ENCODE results near the gene FKRP. TPM values are rescaled to one million over a fixed set of nuclear protein-coding genes. Genes with fewer than 3 reads are reported as not detected.

Gene FKRP
- total and polyA plus RNA-seq, 4 donors = 3.9 to 20.6 (median 16.1) TPM

- H3K27me3 ChIP-seq (ENCODE audit: control insufficient read depth in 1 of 2, insufficient read depth in 2 of 2, low read length in 1 of 2) = no peaks in the 10 kb centered on the region
These were observed 12.7 kb upstream of the FKRP start for GRCh38 chr19:46732966-46733689.

GRCh38 chr19:46733690-46734292 lies 12.1 kb upstream of the FKRP start:
- Histone ChIP-seq H3K4me3 (ENCODE audit: low read length in 2 of 2) (no peak overlapping the region), H3K4me1 (ENCODE audit: control insufficient read depth in 1 of 2, insufficient read depth in 2 of 2, low read length in 2 of 2) (no peaks in the 10 kb centered on the region), H3K27ac (ENCODE audit: low read depth in 1 of 2, low read length in 2 of 2) (no peak overlapping the region), H3K36me3 (ENCODE audit: control insufficient read depth in 1 of 2, insufficient read depth in 2 of 2, low read length in 1 of 2) (peaks cover 0 to 10% of the 10 kb centered on the region in 2 donors), H3K27me3 (ENCODE audit: control insufficient read depth in 1 of 2, insufficient read depth in 2 of 2, low read length in 1 of 2) (no peaks in the 10 kb centered on the region), H3K9me3 (ENCODE audit: control insufficient read depth, low read length) (no peaks in the 10 kb centered on the region)
- 82 to 84% methylated on average over 11 of the region's 11 CpGs for WGBS, 2 donors
- ATAC-seq (ENCODE audit: low FRiP score) (no peak), DNase-seq (no peak)
- intact Hi-C loops (cut with DNase I) = no loop called here

More at GRCh38 chr19:46732966-46733689, 12.7 kb upstream of the FKRP start:
- H3K27ac ChIP-seq (ENCODE audit: low read depth in 1 of 2, low read length in 2 of 2) = no peak overlapping the region
- H3K4me1 ChIP-seq (ENCODE audit: control insufficient read depth in 1 of 2, insufficient read depth in 2 of 2, low read length in 2 of 2) = no peaks in the 10 kb centered on the region
- 73 to 77% methylated on average over 23 of the region's 23 CpGs for WGBS, 2 donors
- ATAC-seq (ENCODE audit: low FRiP score) (no peak), DNase-seq (peak; percentile 78 to 88)
- H3K36me3 ChIP-seq (ENCODE audit: control insufficient read depth in 1 of 2, insufficient read depth in 2 of 2, low read length in 1 of 2) = peaks cover 0 to 10% of the 10 kb centered on the region in 2 donors
- no peak overlapping the region for H3K4me3 ChIP-seq (ENCODE audit: low read length in 2 of 2)
- intact Hi-C loops (cut with DNase I) = no loop called here
- no peaks in the 10 kb centered on the region for H3K9me3 ChIP-seq (ENCODE audit: control insufficient read depth, low read length)

DNA sequence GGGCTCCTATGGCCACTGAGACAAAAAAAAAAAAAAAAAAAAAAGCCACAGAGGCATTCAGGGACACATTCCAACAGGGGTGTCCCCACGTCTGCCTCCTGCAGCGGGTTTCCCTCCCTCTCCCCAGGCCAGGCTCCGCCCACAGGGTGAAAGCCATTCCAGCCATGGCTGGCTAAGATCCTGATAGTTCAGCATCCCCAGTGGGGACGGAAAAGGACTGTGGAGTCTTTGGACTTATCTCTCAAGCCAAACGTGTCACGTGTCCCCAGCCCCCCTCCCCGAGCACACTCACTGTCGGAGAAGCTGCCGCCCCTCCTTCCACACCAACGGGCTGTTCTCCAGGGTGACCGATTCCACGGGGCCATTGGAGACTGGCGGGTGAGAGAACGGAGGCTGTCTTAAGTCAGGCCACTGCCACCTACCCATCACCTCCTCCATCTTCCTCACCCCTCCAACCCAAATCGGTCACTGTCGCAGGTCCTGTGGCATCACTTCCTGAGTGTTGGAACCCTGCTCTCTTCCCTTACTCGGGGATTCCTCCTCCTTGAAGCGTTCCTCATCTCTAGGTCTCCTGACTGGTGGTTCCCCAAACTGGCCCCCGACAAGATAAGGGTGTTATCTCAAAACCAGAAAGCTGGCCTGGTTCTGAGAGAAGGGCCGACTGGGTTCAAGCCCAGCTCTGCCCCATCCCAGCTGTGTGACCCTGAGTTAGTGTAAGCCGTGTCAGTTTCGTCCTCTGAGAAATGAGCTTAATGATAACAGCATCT lies 9.1 kb upstream of the FKRP start:
- WGBS, 2 donors = 46 to 51% methylated on average over 19 to 22 of the region's 22 CpGs
- H3K4me1 ChIP-seq (ENCODE audit: control insufficient read depth in 1 of 2, insufficient read depth in 2 of 2, low read length in 2 of 2) = no peaks in the 10 kb centered on the region
- ATAC-seq (ENCODE audit: low FRiP score) (peak; percentile 69), DNase-seq (peak; percentile 62 to 82)
- intact Hi-C loops (cut with DNase I) = no loop called here
- H3K36me3 ChIP-seq (ENCODE audit: control insufficient read depth in 1 of 2, insufficient read depth in 2 of 2, low read length in 1 of 2) = peaks cover 0 to 3% of the 10 kb centered on the region in 2 donors
- H3K9me3 ChIP-seq (ENCODE audit: control insufficient read depth, low read length) = no peaks in the 10 kb centered on the region
- no peaks in the 10 kb centered on the region for H3K27me3 ChIP-seq (ENCODE audit: control insufficient read depth in 1 of 2, insufficient read depth in 2 of 2, low read length in 1 of 2)
- no peak overlapping the region for H3K4me3 ChIP-seq (ENCODE audit: low read length in 2 of 2)
- H3K27ac ChIP-seq (ENCODE audit: low read depth in 1 of 2, low read length in 2 of 2) = no peak overlapping the region

DNA sequence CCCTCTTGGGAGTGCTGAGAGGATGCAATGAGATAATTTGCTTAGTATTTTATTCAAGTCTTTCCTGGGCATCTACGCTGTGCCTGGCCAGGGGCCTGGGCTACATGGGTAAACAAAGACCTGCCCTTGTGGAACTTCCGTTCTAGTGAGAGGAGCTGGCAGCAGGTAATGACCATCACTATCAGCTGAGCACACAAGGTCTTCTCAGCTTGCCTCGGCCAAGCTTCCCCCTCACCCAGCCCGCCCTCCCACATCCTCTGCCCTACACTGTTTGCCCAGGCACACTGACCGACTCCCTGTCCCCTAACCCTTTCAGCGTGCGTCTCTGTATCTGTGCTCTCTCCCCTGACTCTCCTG lies 8.6 kb upstream of the FKRP start:
- Histone ChIP-seq H3K36me3 (ENCODE audit: control insufficient read depth in 1 of 2, insufficient read depth in 2 of 2, low read length in 1 of 2) (peaks cover 0 to 3% of the 10 kb centered on the region in 2 donors), H3K4me1 (ENCODE audit: control insufficient read depth in 1 of 2, insufficient read depth in 2 of 2, low read length in 2 of 2) (no peaks in the 10 kb centered on the region), H3K9me3 (ENCODE audit: control insufficient read depth, low read length) (no peaks in the 10 kb centered on the region), H3K27ac (ENCODE audit: low read depth in 1 of 2, low read length in 2 of 2) (no peak overlapping the region), H3K4me3 (ENCODE audit: low read length in 2 of 2) (no peak overlapping the region), H3K27me3 (ENCODE audit: control insufficient read depth in 1 of 2, insufficient read depth in 2 of 2, low read length in 1 of 2) (no peaks in the 10 kb centered on the region)
- no peak for ATAC-seq (ENCODE audit: low FRiP score)
- DNase-seq = no peak
- intact Hi-C loops (cut with DNase I) = no loop called here
- 68 to 76% methylated on average over 7 of the region's 7 CpGs for WGBS, 2 donors

DNA sequence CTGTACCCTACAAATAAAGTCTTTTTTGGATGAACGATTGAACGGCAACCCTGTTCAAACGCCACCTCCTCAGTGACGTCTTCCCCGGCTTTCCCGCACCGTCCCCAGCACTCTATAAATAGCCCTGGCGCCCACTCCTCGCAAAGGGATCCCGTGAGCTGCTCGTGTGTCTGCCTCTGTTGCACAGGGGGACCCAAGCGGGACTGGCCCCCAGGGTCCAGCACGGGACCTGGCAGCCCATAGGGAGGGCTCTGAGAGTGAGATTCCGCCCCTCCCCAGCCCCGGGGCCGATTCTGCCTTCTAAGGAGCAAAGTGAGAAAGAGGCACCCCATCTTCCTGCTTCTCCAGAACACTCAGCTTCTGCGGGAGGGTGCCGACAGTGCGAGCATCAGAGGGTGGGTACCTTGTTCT lies 8.1 kb upstream of the FKRP start:
- DNase-seq = peak in 1 of 2 donors; percentile 71
- Histone ChIP-seq H3K4me1 (ENCODE audit: control insufficient read depth in 1 of 2, insufficient read depth in 2 of 2, low read length in 2 of 2) (no peaks in the 10 kb centered on the region), H3K9me3 (ENCODE audit: control insufficient read depth, low read length) (no peaks in the 10 kb centered on the region), H3K27ac (ENCODE audit: low read depth in 1 of 2, low read length in 2 of 2) (no peak overlapping the region), H3K27me3 (ENCODE audit: control insufficient read depth in 1 of 2, insufficient read depth in 2 of 2, low read length in 1 of 2) (no peaks in the 10 kb centered on the region), H3K36me3 (ENCODE audit: control insufficient read depth in 1 of 2, insufficient read depth in 2 of 2, low read length in 1 of 2) (peaks cover 0 to under 1% of the 10 kb centered on the region in 2 donors), H3K4me3 (ENCODE audit: low read length in 2 of 2) (no peak overlapping the region)
- no peak for ATAC-seq (ENCODE audit: low FRiP score)
- intact Hi-C loops (cut with DNase I) = no loop called here
- WGBS, 2 donors = 36 to 55% methylated on average over 19 of the region's 19 CpGs

DNA sequence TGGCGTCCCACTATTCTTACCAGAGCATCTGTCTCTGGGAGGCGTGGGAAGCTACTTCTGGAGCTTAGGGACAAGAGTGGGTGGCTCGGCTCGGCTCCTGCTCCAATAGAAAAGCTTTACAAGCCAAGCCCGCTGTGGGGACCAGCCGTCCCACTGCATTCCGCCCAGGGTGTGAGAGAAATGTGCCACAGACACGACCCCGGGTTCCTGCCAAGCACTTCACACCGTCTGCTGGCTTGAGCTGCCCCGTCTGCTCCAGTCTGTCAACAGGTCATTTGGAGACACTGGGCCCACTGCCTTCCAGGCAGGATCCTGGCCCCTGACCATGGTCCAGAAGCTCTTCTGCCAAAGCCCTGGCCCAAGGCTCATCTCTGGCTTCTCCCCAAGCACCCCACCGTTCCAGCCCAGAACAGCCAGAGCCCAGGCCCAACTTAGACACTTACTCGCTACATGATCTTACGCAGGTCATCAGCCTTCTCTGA lies 6.5 kb upstream of the FKRP start:
- WGBS, 2 donors = 6 to 11% methylated on average over 14 of the region's 14 CpGs
- ATAC-seq (ENCODE audit: low FRiP score) (peak; percentile 61), DNase-seq (peak; percentile 60 to 81)
- Histone ChIP-seq H3K27me3 (ENCODE audit: control insufficient read depth in 1 of 2, insufficient read depth in 2 of 2, low read length in 1 of 2) (no peaks in the 10 kb centered on the region), H3K9me3 (ENCODE audit: control insufficient read depth, low read length) (no peaks in the 10 kb centered on the region), H3K36me3 (ENCODE audit: control insufficient read depth in 1 of 2, insufficient read depth in 2 of 2, low read length in 1 of 2) (no peaks in the 10 kb centered on the region), H3K4me3 (ENCODE audit: low read length in 2 of 2) (no peak overlapping the region), H3K27ac (ENCODE audit: low read depth in 1 of 2, low read length in 2 of 2) (peak overlapping the region in 1 of 2 donors; percentile 45), H3K4me1 (ENCODE audit: control insufficient read depth in 1 of 2, insufficient read depth in 2 of 2, low read length in 2 of 2) (no peaks in the 10 kb centered on the region)
- intact Hi-C loops (cut with DNase I) = no loop called here

DNA sequence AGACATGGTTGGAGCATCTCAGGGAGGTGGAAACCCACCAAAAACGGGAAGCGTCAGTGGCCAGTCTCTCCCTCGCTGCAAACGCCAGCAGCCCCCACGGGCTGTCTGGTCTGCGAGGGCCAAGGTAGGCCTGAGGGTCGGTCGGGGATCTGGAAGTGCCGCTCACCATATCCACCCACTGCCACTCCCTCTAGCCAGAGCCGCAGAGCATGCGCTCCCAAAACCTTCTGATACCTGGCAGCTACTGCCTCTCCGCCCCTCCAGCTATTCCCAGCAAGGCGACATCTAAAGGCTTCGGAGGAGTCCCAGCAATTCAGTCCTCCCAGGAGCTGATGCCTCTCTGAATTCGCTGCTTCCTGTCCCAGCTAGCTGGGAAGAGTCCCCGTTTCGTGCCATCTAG lies 4.4 kb upstream of the FKRP start:
- no peak for DNase-seq
- ATAC-seq (ENCODE audit: low FRiP score) = no peak
- Histone ChIP-seq H3K27ac (ENCODE audit: low read depth in 1 of 2, low read length in 2 of 2) (no peak overlapping the region), H3K27me3 (ENCODE audit: control insufficient read depth in 1 of 2, insufficient read depth in 2 of 2, low read length in 1 of 2) (no peaks in the 10 kb centered on the region), H3K9me3 (ENCODE audit: control insufficient read depth, low read length) (no peaks in the 10 kb centered on the region), H3K4me1 (ENCODE audit: control insufficient read depth in 1 of 2, insufficient read depth in 2 of 2, low read length in 2 of 2) (no peaks in the 10 kb centered on the region), H3K36me3 (ENCODE audit: control insufficient read depth in 1 of 2, insufficient read depth in 2 of 2, low read length in 1 of 2) (no peaks in the 10 kb centered on the region), H3K4me3 (ENCODE audit: low read length in 2 of 2) (no peak overlapping the region)
- intact Hi-C loops (cut with DNase I) = no loop called here
- 82 to 86% methylated on average over 17 of the region's 17 CpGs for WGBS, 2 donors

GRCh38 chr19:46742926-46743480 lies 2.9 kb upstream of the FKRP start:
- Histone ChIP-seq H3K27me3 (ENCODE audit: control insufficient read depth in 1 of 2, insufficient read depth in 2 of 2, low read length in 1 of 2) (no peaks in the 10 kb centered on the region), H3K9me3 (ENCODE audit: control insufficient read depth, low read length) (no peaks in the 10 kb centered on the region), H3K4me1 (ENCODE audit: control insufficient read depth in 1 of 2, insufficient read depth in 2 of 2, low read length in 2 of 2) (no peaks in the 10 kb centered on the region), H3K36me3 (ENCODE audit: control insufficient read depth in 1 of 2, insufficient read depth in 2 of 2, low read length in 1 of 2) (no peaks in the 10 kb centered on the region), H3K4me3 (ENCODE audit: low read length in 2 of 2) (no peak overlapping the region), H3K27ac (ENCODE audit: low read depth in 1 of 2, low read length in 2 of 2) (no peak overlapping the region)
- 71% methylated on average over 4 of the region's 4 CpGs for WGBS, 2 donors
- ATAC-seq (ENCODE audit: low FRiP score) (no peak), DNase-seq (no peak)
- intact Hi-C loops (cut with DNase I) = no loop called here
